Right hindlimb (tissue), 1 donor: ENCODE results near the gene MTRFR.
A peak's percentile ranks its signal among the peaks of the same experiment; 100 is the strongest.
"Not testable (repeated sequence)": the region's sequence is repeated elsewhere in the genome, so short reads cannot be mapped to it uniquely, and the experiment has no call there.

Experiments
- DNase-seq: peaks from one replicate; pipeline ENCODE4 v3.0.0-alpha.2; 2018

Gene MTRFR

DNA sequence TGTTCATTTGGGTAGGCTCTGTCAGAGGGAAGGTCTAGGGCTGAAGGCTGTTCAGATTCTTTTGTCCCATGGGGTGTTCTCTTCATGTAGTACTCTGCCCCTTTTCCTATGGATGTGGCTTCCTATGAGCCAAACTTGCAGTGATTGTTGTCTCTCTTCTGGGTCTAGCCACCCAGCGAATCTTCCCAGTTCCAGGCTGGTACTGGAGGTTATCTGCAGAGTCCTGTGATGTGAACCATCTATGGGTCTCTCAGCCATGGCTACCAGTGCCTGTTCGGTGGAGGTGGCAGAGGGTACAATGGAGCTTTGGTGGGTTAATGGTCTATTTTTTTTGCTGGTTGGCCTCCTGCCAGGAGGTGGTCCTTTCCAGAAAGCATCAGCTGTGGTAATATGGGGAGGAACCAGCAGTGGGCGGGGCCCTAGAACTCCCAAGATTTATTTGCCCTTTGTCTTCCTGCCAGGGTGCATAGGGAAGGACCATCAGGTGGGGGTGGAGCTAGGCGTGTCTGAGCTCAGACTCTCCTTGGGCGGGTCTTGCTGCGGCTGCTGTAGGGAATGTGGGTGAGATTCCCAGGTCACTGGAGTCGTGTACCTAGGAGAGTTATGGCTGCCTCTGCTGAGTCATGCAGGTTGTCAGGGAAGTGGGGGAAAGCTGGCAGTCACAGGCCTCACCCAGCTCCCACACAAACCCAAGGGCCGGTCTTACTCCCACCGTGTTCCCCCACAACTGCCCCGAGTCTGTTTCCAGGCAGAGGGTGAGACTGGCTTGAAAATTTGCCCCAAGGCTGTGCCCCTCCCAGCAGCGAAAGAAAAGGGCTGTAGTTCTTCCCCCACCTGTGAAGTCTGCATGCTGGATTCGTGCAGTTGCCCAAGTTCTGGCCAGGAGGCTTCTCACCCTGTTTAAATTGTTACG, 17.5 kb downstream of the MTRFR start:
- no peak for DNase-seq

GRCh38 chr12:123251403-123252076, 18.3 kb downstream of the MTRFR start:
- DNase-seq = no peak

DNA sequence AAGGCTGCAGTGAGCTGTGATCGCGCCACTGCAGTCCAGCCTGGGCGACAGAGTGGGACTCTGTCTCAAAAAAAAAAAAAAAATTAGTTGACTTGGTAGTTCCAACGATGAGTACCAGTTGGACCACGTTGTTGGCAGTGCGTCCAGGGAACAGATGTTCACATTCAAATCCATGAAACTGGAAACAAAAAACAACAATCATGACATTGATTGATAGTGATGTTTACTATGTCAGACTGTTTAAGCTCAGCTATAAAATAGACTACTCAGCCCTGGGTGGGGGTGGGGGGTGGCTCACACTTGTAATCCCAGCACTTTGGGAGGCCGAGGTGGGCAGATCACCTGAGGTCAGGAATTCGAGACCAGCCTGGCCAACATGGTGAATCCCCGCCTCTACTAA, 19.1 kb downstream of the MTRFR start:
- DNase-seq = not testable (repeated sequence)

DNA sequence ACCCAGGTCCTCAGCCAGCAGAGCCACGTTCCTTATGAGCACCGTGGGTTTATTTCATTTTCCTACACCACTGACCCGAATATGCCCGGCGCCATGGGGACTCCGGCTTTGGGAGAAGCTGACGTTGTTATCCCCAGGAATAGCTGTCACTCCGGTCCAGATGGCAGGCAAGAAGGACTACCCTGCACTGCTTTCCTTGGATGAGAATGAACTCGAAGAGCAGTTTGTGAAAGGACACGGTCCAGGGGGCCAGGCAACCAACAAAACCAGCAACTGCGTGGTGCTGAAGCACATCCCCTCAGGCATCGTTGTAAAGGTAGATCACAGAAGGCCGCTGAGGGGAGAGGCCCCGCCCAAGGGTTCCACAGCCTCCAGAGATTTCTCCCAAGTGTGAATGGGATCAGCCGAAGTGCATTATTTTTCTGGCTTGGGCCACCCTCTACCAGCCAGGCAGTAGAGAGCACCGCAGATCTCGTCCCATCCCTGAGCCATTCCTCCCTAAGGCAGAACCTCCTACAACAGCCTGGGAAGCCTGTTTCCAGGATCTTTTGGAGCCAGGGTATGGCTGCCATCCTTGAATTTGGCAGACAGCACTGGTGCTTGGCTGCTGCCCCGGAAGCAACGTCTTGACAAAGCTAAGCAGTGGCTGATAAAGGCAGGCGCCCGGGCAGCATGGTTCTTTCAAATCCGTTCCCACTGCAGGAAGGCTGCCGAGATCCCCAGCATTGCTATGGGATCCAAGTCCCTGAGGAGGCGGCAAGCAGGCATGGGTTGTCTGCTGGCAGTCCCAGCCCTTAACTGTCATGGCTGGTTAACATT, 20.6 kb downstream of the MTRFR start:
- DNase-seq = no peak

- no peak for DNase-seq
These were observed 21.7 kb downstream of the MTRFR start for GRCh38 chr12:123254853-123255446.

- DNase-seq = no peak
These were observed 25.4 kb downstream of the MTRFR start for GRCh38 chr12:123258593-123258992.

DNA sequence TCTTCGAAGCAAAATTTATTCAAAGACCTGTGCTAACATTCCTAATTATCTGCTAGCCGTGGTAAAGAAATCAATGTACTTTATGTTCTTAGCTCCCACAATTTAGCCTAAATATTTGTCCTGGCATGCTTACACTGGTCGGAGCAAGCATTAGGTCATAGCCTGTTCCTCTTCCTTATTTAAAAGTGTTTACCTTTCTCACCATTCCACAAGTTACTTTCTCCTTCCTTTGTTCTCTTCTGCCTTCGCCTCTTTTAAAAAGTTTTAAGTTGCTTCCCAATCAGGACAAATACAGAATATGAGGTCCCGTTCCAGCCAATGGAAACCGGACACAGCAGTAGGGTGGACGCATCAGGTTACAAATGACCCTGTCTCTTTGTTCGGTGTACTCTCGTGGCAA, 26.8 kb downstream of the MTRFR start:
- DNase-seq = no peak

GRCh38 chr12:123261196-123261595, 28.0 kb downstream of the MTRFR start:
- DNase-seq = no peak

GRCh38 chr12:123263196-123263817, 30.1 kb downstream of the MTRFR start:
- no peak for DNase-seq

DNA sequence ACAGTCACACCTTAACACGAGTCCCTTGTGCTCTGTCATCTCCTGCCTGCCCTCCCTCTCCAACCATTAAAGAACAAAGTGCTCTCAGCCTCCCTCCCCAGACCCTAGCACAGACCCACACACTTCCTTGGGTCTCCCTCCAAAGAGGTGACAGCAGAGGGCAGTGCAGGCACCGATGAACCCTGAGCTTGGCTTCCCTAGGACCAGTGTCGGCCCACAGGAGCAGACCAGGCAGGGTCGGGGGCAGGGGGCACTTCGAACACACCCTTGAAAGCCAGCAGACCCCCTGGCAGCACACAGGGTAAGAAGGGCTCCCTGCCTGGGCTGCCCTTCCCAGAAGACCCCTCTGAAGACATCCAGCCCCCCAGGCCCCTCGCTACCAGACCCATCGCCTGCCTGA, 31.4 kb downstream of the MTRFR start:
- DNase-seq = no peak

- no peak for DNase-seq
These were observed 32.8 kb downstream of the MTRFR start for GRCh38 chr12:123265851-123266678.

- no peak for DNase-seq
These were observed 33.5 kb downstream of the MTRFR start for GRCh38 chr12:123266679-123267277.

GRCh38 chr12:123267335-123267920, 34.2 kb downstream of the MTRFR start:
- no peak for DNase-seq

- peak; percentile 91 for DNase-seq
These were observed 35.0 kb downstream of the MTRFR start for GRCh38 chr12:123267991-123268843.

- no peak for DNase-seq
These were observed 35.6 kb downstream of the MTRFR start for GRCh38 chr12:123268850-123269249.

- peak; percentile 90 for DNase-seq
These were observed 36.2 kb downstream of the MTRFR start for GRCh38 chr12:123269395-123269892.

DNA sequence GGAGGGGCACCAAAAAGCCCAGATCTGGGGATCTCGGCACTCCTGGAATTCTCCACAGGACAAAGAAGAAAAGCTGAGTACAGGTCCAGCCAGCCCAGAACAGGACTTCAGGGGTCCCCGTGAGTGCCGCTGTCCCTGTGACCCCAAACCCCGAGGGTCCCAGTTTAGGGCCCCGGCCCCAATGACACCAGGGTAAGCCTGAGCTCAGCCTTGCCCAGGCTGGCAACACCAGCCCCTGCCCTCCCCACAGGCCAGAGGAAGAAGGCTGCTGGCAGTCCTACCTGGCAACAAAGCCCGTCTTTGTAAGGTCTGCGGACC, 36.6 kb downstream of the MTRFR start:
- peak; percentile 53 for DNase-seq

- DNase-seq = peak; percentile 65
These were observed 37.2 kb downstream of the MTRFR start for GRCh38 chr12:123270214-123271000.
